Gastroesophageal sphincter (tissue), 4 donors: Measurements from ENCODE around the gene NRARP. TPM values are rescaled to one million over a fixed set of nuclear protein-coding genes. Genes with fewer than 3 reads are reported as not detected.

Source experiments
- ATAC-seq: fragments of 150-250 bp; one replicate; pipeline ENCODE4 v1.9.1; 2016; ENCODE audit warnings: mild to moderate bottlenecking, moderate library complexity
- H3K27ac ChIP-seq, 4 donors: fragments of 200-600 bp; sonication (generic) in 3 of 4; 1 replicate in 3 of 4; 2 replicates in 1 of 4; pipeline ENCODE4 v1.5.1; 2016 to 2019
- H3K27me3 ChIP-seq: fragments of 200-600 bp; sonication (generic); one replicate; pipeline ENCODE4 v1.5.1; 2019
- H3K36me3 ChIP-seq, 2 donors: fragments of 200-600 bp; sonication (generic); one replicate each; pipeline ENCODE4 v1.5.1; 2019; ENCODE audit warnings: control low read depth in 1 of 2
- H3K4me1 ChIP-seq, 3 donors: fragments of 200-600 bp; sonication (generic); 1 replicate in 2 of 3; 2 replicates in 1 of 3; pipeline ENCODE4 v1.5.1; 2016 to 2019; ENCODE audit warnings: control low read depth in 2 of 3
- H3K4me3 ChIP-seq, 2 donors: fragments of 200-600 bp; sonication (generic); one replicate each; pipeline ENCODE4 v1.5.1; 2019; ENCODE audit warnings: mild to moderate bottlenecking in 1 of 2, moderate library complexity in 1 of 2
- H3K9me3 ChIP-seq, 3 donors: fragments of 200-600 bp; sonication (generic); one replicate each; pipeline ENCODE4 v1.5.1; 2017 to 2019; ENCODE audit warnings: control low read depth in 2 of 3
- EP300 ChIP-seq: sonication (generic); formaldehyde crosslinking; IDR thresholded peaks from one replicate; pipeline ENCODE4 v1.6.1; 2017; ENCODE audit warnings: antibody characterized with exemption, mild to moderate bottlenecking
- POLR2A ChIP-seq, 2 donors: fragments of 450-650 bp; IDR thresholded peaks; one replicate each; pipeline ENCODE4 v1.6.1; 2017; ENCODE audit warnings: antibody characterized with exemption in 2 of 2, mild to moderate bottlenecking in 2 of 2, moderate library complexity in 1 of 2
- POLR2AphosphoS5 ChIP-seq: sonication (generic); formaldehyde crosslinking; IDR thresholded peaks from one replicate; pipeline ENCODE4 v1.6.1; 2017; ENCODE audit warnings: antibody characterized with exemption
- WGBS, 2 donors: methylation state at CpG; one replicate each; pipeline ENCODE4 v1.1.5; 2018; ENCODE audit warnings: low coverage in 1 of 2; 5-methylcytosine and 5-hydroxymethylcytosine counted together
- total RNA-seq, 4 donors: library from RNA; depleted of rRNA; stranded (reverse); fragments of >200 nt; gene quantifications; one replicate each; pipeline ENCODE4 v1.1.0, GENCODE V29; 2016
- TF ChIP-seq, protein P1 (sequence below), 4 experiments: fragments of 200-600 bp in 2 of 4; fragments of 450-650 bp in 2 of 4; sonication (generic) in 1 of 4; IDR thresholded peaks; one replicate each; pipeline ENCODE4 v1.5.1; 2017 to 2019; ENCODE audit warnings: antibody characterized with exemption in 4 of 4, mild to moderate bottlenecking in 2 of 4, moderate library complexity in 2 of 4

Gene NRARP
- total RNA-seq, 4 donors from 2014 or later: 3.8 to 11.3 (median 4.3) TPM

DNA sequence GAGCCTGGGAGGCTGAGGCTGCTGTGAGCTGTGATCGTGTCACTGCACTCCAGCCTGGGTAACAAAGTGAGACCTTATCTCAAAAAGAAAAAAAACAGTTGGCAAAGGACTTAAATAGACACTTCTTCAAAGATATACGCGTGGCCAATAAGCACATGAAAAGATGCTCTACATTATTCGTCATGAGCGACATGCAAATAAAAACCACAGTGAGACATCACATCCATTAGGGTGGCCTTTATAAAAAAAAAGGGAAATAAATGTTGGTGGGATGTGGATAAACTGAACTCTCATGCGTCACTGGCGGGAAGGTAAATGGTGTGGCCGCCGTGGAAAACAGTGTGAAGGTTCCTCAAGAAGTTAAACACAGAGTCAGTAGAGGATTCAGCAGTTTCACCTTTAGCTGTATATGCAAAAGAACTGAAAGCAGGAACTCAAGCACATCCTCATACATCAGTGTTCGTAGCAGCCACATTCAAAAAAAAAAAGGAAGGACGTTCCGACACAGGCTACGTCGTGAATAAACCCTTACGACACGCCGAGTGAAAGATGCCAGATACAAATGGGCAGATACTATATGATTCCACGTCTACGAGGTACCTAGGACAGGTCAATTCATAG is 24.5 kb upstream of the NRARP start:
- Histone ChIP-seq H3K4me3 (no peak overlapping the region), H3K27me3 (no peaks in the 10 kb centered on the region), H3K4me1 (no peaks in the 10 kb centered on the region), H3K9me3 (peaks cover 0 to 2% (median 0%) of the 10 kb centered on the region in 3 donors), H3K36me3 (no peaks in the 10 kb centered on the region), H3K27ac (no peak overlapping the region)
- no peak for ATAC-seq
- TF ChIP-seq POLR2AphosphoS5: no peak
- WGBS, 2 donors: 85 to 89% methylated on average over 11 to 19 of the region's 19 CpGs

DNA sequence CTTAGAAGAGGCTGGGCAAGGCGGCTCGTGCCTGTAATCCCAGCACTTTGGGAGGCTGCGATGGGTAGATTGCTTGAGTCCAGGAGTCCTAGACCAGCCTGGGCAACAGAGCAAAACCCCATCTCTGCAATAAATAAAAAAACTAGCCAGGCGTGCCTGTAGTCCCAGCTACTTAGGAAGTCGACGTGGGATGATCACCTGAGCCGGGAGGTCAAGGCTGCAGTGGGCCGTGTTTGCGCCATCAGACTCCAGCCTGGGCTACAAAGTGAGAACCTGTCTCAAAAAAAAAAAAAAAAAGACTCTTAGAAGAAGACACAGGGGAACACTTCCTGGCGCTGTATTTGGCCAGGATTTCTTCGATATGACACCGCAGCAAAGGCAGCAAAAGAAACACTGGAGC is 23.7 kb upstream of the NRARP start:
- peaks cover 0 to 2% (median 0%) of the 10 kb centered on the region in 3 donors for H3K9me3 ChIP-seq
- no peaks in the 10 kb centered on the region for H3K36me3 ChIP-seq
- H3K27ac ChIP-seq: no peak overlapping the region
- TF ChIP-seq, protein P1, sequence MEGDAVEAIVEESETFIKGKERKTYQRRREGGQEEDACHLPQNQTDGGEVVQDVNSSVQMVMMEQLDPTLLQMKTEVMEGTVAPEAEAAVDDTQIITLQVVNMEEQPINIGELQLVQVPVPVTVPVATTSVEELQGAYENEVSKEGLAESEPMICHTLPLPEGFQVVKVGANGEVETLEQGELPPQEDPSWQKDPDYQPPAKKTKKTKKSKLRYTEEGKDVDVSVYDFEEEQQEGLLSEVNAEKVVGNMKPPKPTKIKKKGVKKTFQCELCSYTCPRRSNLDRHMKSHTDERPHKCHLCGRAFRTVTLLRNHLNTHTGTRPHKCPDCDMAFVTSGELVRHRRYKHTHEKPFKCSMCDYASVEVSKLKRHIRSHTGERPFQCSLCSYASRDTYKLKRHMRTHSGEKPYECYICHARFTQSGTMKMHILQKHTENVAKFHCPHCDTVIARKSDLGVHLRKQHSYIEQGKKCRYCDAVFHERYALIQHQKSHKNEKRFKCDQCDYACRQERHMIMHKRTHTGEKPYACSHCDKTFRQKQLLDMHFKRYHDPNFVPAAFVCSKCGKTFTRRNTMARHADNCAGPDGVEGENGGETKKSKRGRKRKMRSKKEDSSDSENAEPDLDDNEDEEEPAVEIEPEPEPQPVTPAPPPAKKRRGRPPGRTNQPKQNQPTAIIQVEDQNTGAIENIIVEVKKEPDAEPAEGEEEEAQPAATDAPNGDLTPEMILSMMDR (IDR thresholded peaks at IDR 0.05): no peak
- no peak for TF ChIP-seq POLR2A (IDR thresholded peaks at IDR 0.05)
- TF ChIP-seq POLR2AphosphoS5: no peak
- no peak for TF ChIP-seq EP300
- 95 to 100% methylated on average over 7 to 9 of the region's 12 CpGs for WGBS, 2 donors
- no peak for ATAC-seq
- no peaks in the 10 kb centered on the region for H3K27me3 ChIP-seq
- H3K4me1 ChIP-seq: peaks cover 0 to 5% (median 0%) of the 10 kb centered on the region in 3 donors
- no peak overlapping the region for H3K4me3 ChIP-seq

DNA sequence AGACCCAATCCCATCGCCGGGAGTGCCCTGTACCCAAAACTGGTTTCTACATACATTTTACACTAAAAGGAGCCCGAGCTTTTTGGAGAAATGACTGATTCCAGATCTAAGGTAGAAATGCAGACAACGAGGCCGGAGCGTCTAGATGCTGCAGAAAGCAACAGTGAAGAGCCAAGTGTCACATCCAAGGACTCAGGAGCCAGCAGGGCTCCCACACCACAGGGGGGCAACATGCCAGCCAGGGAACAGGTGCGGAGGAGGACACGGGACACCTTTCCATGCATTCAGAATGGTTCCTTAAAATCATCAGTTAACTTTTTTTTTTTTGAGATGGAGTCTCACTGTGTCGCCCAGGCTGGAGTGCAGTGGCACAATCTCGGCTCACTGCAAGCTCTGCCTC is 23.1 kb upstream of the NRARP start:
- peaks cover 0 to 11% (median 0%) of the 10 kb centered on the region in 3 donors for H3K4me1 ChIP-seq
- no peak for ATAC-seq
- no peaks in the 10 kb centered on the region for H3K36me3 ChIP-seq
- no peak overlapping the region for H3K4me3 ChIP-seq
- peaks cover 0 to 2% (median 0%) of the 10 kb centered on the region in 3 donors for H3K9me3 ChIP-seq
- H3K27ac ChIP-seq: no peak overlapping the region
- H3K27me3 ChIP-seq: no peaks in the 10 kb centered on the region
- TF ChIP-seq POLR2AphosphoS5: no peak
- no peak for TF ChIP-seq EP300
- TF ChIP-seq, protein P1 (IDR thresholded peaks at IDR 0.05): no peak
- TF ChIP-seq POLR2A (IDR thresholded peaks at IDR 0.05): no peak
- 83 to 92% methylated on average over 1 to 10 of the region's 10 CpGs for WGBS, 2 donors

DNA sequence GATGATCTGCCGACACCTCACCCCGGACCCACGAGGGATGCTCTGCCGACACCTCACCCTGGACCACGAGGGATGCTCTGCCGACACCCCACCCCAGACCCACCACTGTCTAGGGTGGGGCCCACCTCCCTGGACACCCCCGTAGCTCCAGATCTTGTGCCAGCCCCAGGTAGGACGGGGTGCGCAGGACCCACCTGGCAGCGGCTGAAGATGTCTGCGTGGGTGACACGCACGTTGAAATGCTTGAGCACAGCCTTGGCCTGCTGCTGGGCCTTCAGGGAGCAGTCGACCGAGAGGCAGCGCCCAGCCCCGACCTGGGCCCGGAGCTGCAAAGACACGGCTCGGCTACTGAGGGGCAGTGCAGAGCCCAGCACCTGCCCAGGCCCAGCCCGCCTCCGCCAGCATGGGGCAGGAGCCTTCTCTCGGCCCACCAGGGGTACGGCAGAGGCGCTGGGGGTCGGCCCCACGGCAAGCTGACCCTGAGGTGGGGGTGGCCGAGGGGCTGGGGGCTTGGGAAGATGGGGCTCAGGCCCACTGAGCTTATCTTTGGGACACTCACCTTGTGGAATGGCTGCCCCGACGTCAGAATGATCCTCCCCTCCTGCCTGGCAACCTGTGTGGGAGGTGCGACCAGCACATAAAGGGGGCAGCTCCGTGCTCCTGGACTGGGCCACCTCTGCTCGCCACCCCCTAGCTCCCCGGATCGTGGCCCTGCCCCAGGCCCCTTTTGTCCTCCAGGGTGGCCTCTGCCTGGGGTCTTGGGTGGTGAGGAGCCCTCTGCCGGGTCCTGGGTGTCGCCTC is 21.7 kb upstream of the NRARP start:
- TF ChIP-seq POLR2AphosphoS5 (no peak), POLR2A (IDR thresholded peaks at IDR 0.05) (no peak)

DNA sequence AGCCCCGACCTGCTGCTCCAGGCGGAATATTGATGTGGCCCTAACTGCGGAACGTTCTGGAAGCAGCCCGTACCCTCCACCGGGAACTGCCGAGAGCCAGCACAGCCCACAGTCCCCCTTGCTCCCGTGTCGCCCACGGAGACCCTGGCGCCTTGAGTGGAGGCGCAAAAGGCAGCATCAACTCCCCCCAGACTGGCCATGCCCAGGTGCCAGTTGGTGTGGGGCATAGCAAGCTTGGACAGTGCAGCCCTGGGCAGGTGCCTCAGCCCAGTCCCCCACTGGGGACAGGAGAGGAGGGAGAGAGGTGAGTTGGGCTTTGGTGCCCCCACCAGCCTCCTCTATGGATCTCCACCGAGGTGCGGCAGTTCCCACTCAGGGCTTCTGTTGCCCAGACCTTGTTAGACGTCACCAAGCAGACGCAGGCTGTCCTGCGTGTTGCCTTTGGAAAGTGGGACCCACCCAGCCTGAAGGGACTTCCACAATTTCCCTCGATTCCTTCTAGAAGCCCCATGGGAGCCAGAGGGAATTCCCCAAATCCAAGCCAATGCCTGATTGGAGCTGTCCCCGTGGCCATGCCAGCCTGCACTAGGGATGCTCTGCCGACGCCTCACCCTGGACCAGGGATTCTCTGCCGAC is 19.8 kb upstream of the NRARP start:
- Histone ChIP-seq H3K27ac (no peak overlapping the region), H3K4me3 (no peak overlapping the region), H3K27me3 (peaks cover 13% of the 10 kb centered on the region), H3K36me3 (peaks cover 0 to 8% of the 10 kb centered on the region in 2 donors), H3K4me1 (peaks cover 0 to 22% (median 3%) of the 10 kb centered on the region in 3 donors), H3K9me3 (no peaks in the 10 kb centered on the region)
- TF ChIP-seq POLR2AphosphoS5 (no peak), POLR2A (IDR thresholded peaks at IDR 0.05) (no peak), EP300 (no peak)
- TF ChIP-seq, protein P1 (IDR thresholded peaks at IDR 0.05): no peak
- no peak for ATAC-seq
- 84% methylated on average over 3 of the region's 22 CpGs; no CpG with 5 or more reads in 1 of the 2 donors for WGBS, 2 donors

More for the DNA sequence above, 21.7 kb upstream of the NRARP start:
- Histone ChIP-seq H3K27me3 (no peaks in the 10 kb centered on the region), H3K36me3 (peaks cover 0 to 8% of the 10 kb centered on the region in 2 donors), H3K4me1 (peaks cover 0 to 17% (median 3%) of the 10 kb centered on the region in 3 donors), H3K27ac (no peak overlapping the region), H3K4me3 (no peak overlapping the region), H3K9me3 (peaks cover 0 to 2% (median 0%) of the 10 kb centered on the region in 3 donors)
- 100% methylated on average over 1 of the region's 37 CpGs; no CpG with 5 or more reads in 1 of the 2 donors for WGBS, 2 donors
- ATAC-seq: no peak
